OCI-LY7 (cell line): Measurements from ENCODE around the gene ZCWPW2. TPM values are rescaled to one million over a fixed set of nuclear protein-coding genes. Genes with fewer than 3 reads are reported as not detected.

Experiments
- BruUV-seq: library from RNA; stranded (reverse); fragments of 400-500 nt; replicated peaks from 2 replicates; lab custom pipeline; 2021; lab: Mats Ljungman, UMichigan
- CTCF ChIA-PET: fragments of 300-600 bp; sonication (Branson Sonifier 250); formaldehyde crosslinking; loops from one replicate; lab custom pipeline; 2022; ENCODE audit warnings: antibody characterized with exemption; ENCODE audit not compliant: unreplicated experiment; lab: Charles Lee
- POLR2A ChIA-PET: fragments of 300-600 bp; sonication (Branson Sonifier 250); formaldehyde crosslinking; loops from one replicate; lab custom pipeline; 2022; ENCODE audit warnings: antibody characterized with exemption; lab: Charles Lee
- DNase-seq: peaks from one replicate; pipeline ENCODE4 v3.0.0-alpha.2; 2015; ENCODE audit warnings: low spot score
- H2AFZ ChIP-seq: fragments of 200-600 bp; sonication (generic), shearing (Covaris generic); 2 replicates; pipeline ENCODE4 v1.6.1; 2014; ENCODE audit warnings: mild to moderate bottlenecking, antibody characterized with exemption, low read length, moderate library complexity
- H3K27ac ChIP-seq: fragments of 200-600 bp; sonication (generic); 2 replicates; pipeline ENCODE4 v1.5.1; 2014; ENCODE audit warnings: mixed run types, low read depth, mild to moderate bottlenecking, moderate library complexity, low read length, inconsistent platforms; ENCODE audit not compliant: poor library complexity, severe bottlenecking
- H3K36me3 ChIP-seq: fragments of 200-600 bp; sonication (generic); 2 replicates; pipeline ENCODE4 v1.6.1; 2014; ENCODE audit warnings: mild to moderate bottlenecking, antibody characterized with exemption, low read length, moderate library complexity, mixed read lengths; ENCODE audit not compliant: insufficient read depth
- H3K4me1 ChIP-seq: fragments of 200-600 bp; sonication (generic); 2 replicates; pipeline ENCODE4 v1.5.1; 2014; ENCODE audit warnings: mild to moderate bottlenecking, low read length; ENCODE audit not compliant: insufficient read depth, poor library complexity, severe bottlenecking
- H3K4me2 ChIP-seq: fragments of 200-600 bp; sonication (generic); 2 replicates; pipeline ENCODE4 v1.6.1; 2014; ENCODE audit warnings: mild to moderate bottlenecking, low read length
- H3K4me3 ChIP-seq: fragments of 200-600 bp; sonication (generic); 2 replicates; pipeline ENCODE4 v1.5.1; 2014; ENCODE audit warnings: mild to moderate bottlenecking, low read depth, low read length; ENCODE audit not compliant: poor library complexity, severe bottlenecking
- H3K79me2 ChIP-seq: fragments of 200-600 bp; sonication (generic); 2 replicates; pipeline ENCODE4 v1.6.1; 2016; ENCODE audit warnings: low read depth, mild to moderate bottlenecking, low read length, moderate library complexity, mixed read lengths; ENCODE audit not compliant: insufficient read depth
- H3K9me2 ChIP-seq: fragments of 200-600 bp; sonication (generic); 2 replicates; pipeline ENCODE4 v1.6.1; 2016; ENCODE audit warnings: mild to moderate bottlenecking, low read length, mixed read lengths; ENCODE audit not compliant: insufficient read depth
- H3K9me3 ChIP-seq: fragments of 200-600 bp; sonication (generic); 2 replicates; pipeline ENCODE4 v1.6.1; 2014; ENCODE audit warnings: mild to moderate bottlenecking, mixed run types, low read length, mixed read lengths
- H4K20me1 ChIP-seq: fragments of 200-600 bp; sonication (generic); 2 replicates; pipeline ENCODE4 v1.6.1; 2014; ENCODE audit warnings: mild to moderate bottlenecking, antibody characterized with exemption, low read length, moderate library complexity, mixed read lengths; ENCODE audit not compliant: insufficient read depth
- CTCF ChIP-seq: fragments of 200-600 bp; sonication (generic); conservative IDR thresholded peaks from 2 replicates; pipeline ENCODE4 v1.5.1; 2014; ENCODE audit warnings: mild to moderate bottlenecking, antibody characterized with exemption, low read length, moderate library complexity, mixed read lengths
- EZH2phosphoT487 ChIP-seq: fragments of 200-600 bp; sonication (generic); IDR thresholded peaks from 2 replicates; pipeline ENCODE4 v1.6.1; 2018; ENCODE audit warnings: low read depth, borderline replicate concordance, mild to moderate bottlenecking, mixed run types, antibody characterized with exemption, low read length, moderate library complexity, mixed read lengths
- intact Hi-C: fragments of 100-400 bp; cut with micrococcal nuclease; formaldehyde crosslinking; loops from one replicate; pipeline ENCODE4 v1.10.0; 2022; ENCODE audit not compliant: unreplicated experiment
- total RNA-seq, 2 experiments: library from RNA; depleted of rRNA in 1 of 2; stranded (reverse); fragments of >200 nt in 1 of 2; shearing (Covaris generic) in 1 of 2; gene quantifications; 2 replicates each; pipeline ENCODE4 v1.2.3, GENCODE V29; 2014 to 2022

ZCWPW2 gene
- total RNA-seq, 2 experiments from 2014 or later, result 0.32 TPM; not detected in 1

DNA sequence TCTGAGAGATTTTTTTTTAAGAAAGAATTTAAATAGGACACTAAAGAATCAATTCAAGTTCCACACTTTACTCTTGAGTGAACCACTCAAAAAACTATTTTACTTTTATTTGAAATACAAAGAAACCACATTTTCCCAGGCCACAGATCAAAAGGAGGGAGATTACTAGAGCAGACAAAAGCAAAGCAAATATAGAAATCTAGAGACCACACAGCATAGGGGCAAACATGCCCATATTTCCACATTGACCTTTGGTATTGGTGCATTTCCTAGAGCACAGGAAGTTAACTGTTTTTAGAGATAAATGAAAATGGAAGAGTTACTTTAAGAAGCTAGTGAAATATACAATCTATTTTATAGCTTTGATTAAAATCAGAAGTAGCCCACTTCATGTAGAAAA, 27.5 kb upstream of the ZCWPW2 start:
- H3K4me2 ChIP-seq, result no peak overlapping the region
- no peak overlapping the region for H3K27ac ChIP-seq
- H4K20me1 ChIP-seq, result no peaks in the 10 kb centered on the region; the same call in 1 of the 2 replicates
- H2AFZ ChIP-seq, result no peak overlapping the region
- no peak overlapping the region for H3K4me3 ChIP-seq
- no peaks in the 10 kb centered on the region for H3K4me1 ChIP-seq
- no peaks in the 10 kb centered on the region for H3K9me3 ChIP-seq
- CTCF ChIA-PET, result no interaction called here
- no TSS peak for BruUV-seq
- TF ChIP-seq CTCF, result no peak
- H3K36me3 ChIP-seq, result peaks cover 63% of the 10 kb centered on the region
- DNase-seq, result no peak
- intact Hi-C loops, result no loop called here
- no peaks in the 10 kb centered on the region for H3K79me2 ChIP-seq
- POLR2A ChIA-PET, result interaction anchor here (0.6 to 2.1 kb wide), 8 partner anchors 10 to 849 kb away, joined by 3 to 7 read pairs (median 4); partner anchors contain the start of genes AZI2, CMC1 and ZCWPW2
- no peaks in the 10 kb centered on the region for H3K9me2 ChIP-seq

DNA sequence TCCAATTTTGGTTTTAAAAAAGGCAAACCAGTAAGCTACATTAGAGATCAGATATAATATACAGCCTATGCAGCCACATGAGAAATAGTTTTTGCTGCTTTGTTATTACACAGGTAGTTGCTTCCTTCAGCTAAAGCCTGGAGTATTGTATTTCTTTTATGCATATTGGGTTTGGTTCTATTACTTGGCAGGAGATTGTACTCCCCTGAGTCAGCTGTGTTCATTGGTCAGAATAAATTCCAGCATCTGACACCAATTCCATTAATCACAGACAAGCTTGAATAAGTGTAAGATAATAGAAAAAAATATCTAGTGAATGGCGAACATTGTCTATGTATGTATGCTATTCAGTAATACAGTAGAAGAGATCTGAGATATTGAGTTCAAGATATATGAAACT, 26.1 kb upstream of the ZCWPW2 start:
- H3K79me2 ChIP-seq, result no peaks in the 10 kb centered on the region
- intact Hi-C loops, result no loop called here
- TF ChIP-seq EZH2phosphoT487, result no peak
- TF ChIP-seq CTCF, result no peak
- H3K9me2 ChIP-seq, result no peaks in the 10 kb centered on the region
- H3K36me3 ChIP-seq, result peaks cover 71% of the 10 kb centered on the region
- H3K27ac ChIP-seq, result no peak overlapping the region
- ChIA-PET POLR2A (interaction anchor here (0.5 to 2.1 kb wide), 6 partner anchors 10 to 610 kb away, joined by 3 to 7 read pairs (median 4); partner anchors contain the start of genes AZI2 and ZCWPW2), CTCF (no interaction called here)
- no peak overlapping the region for H3K4me3 ChIP-seq
- no peaks in the 10 kb centered on the region; the same call in 1 of the 2 replicates for H4K20me1 ChIP-seq
- H2AFZ ChIP-seq, result no peak overlapping the region
- DNase-seq, result no peak
- no peaks in the 10 kb centered on the region for H3K4me1 ChIP-seq
- no peak overlapping the region for H3K4me2 ChIP-seq
- H3K9me3 ChIP-seq, result no peaks in the 10 kb centered on the region
- no TSS peak for BruUV-seq

GRCh38 chr3:28326458-28326926, 22.0 kb upstream of the ZCWPW2 start:
- H3K9me3 ChIP-seq, result no peaks in the 10 kb centered on the region
- H3K4me1 ChIP-seq, result no peaks in the 10 kb centered on the region
- no peak overlapping the region for H3K4me2 ChIP-seq
- BruUV-seq, result no TSS peak
- H3K9me2 ChIP-seq, result no peaks in the 10 kb centered on the region
- no peak overlapping the region for H2AFZ ChIP-seq
- ChIA-PET CTCF (no interaction called here), POLR2A (interaction anchor here (0.7 to 1.9 kb wide), 6 partner anchors 11 to 33 kb away, joined by 3 to 7 read pairs (median 4); no protein-coding TSS in a partner anchor)
- H3K79me2 ChIP-seq, result no peaks in the 10 kb centered on the region
- peaks cover 72% of the 10 kb centered on the region for H3K36me3 ChIP-seq
- H3K27ac ChIP-seq, result no peak overlapping the region
- TF ChIP-seq CTCF, result no peak
- no peak for TF ChIP-seq EZH2phosphoT487
- no peaks in the 10 kb centered on the region; the same call in 1 of the 2 replicates for H4K20me1 ChIP-seq
- DNase-seq, result no peak
- no peak overlapping the region for H3K4me3 ChIP-seq
- intact Hi-C loops, result loop anchor here (5.0 kb wide), 1 partner anchor 614 kb away; no protein-coding TSS in a partner anchor
